HFFc6 (cell line): ENCODE results near the gene LITAFD. TPM values are rescaled to one million over a fixed set of nuclear protein-coding genes. Genes with fewer than 3 reads are reported as not detected.

ENCODE experiments used
- DNase-seq: peaks from one replicate; pipeline ENCODE4 v3.0.0-alpha.2; 2018
- H3K27ac Mint-ChIP-seq: 2 replicates; pipeline ENCODE4 v1.8.0; 2020; ENCODE audit warnings: mild to moderate bottlenecking, mixed read lengths
- H3K27me3 Mint-ChIP-seq: 2 replicates; pipeline ENCODE4 v1.8.0; 2021; ENCODE audit warnings: mild to moderate bottlenecking, moderate library complexity, mixed read lengths; ENCODE audit not compliant: insufficient read depth
- H3K36me3 Mint-ChIP-seq: 2 replicates; pipeline ENCODE4 v1.8.0; 2021; ENCODE audit warnings: low read depth, mixed read lengths
- H3K4me1 Mint-ChIP-seq: 2 replicates; pipeline ENCODE4 v1.8.0; 2020; ENCODE audit warnings: low read depth, mixed read lengths
- H3K4me3 Mint-ChIP-seq: 2 replicates; pipeline ENCODE4 v1.8.0; 2020; ENCODE audit warnings: mild to moderate bottlenecking, moderate library complexity, mixed read lengths
- H3K9me3 Mint-ChIP-seq: 2 replicates; pipeline ENCODE4 v1.8.0; 2020; ENCODE audit warnings: mild to moderate bottlenecking, mixed read lengths
- total RNA-seq, 6 experiments: library from RNA; stranded (reverse); fragmentation: NEBNext Ultra II Directional; extraction: Animal tissue kit (Norgen Biotek cat#: 25700); gene quantifications; 2 replicates in 1 of 6; 3 replicates in 5 of 6; pipeline ENCODE4 v1.2.3, GENCODE V29; 2021
- TF ChIP-seq, protein P1 (sequence below): fragments of 200-600 bp; sonication (generic); IDR thresholded peaks from 2 replicates; pipeline ENCODE4 v1.5.0; 2021; ENCODE audit warnings: antibody characterized with exemption, mild to moderate bottlenecking

Gene LITAFD
- total RNA-seq, 6 experiments from 2014 or later = not detected

DNA sequence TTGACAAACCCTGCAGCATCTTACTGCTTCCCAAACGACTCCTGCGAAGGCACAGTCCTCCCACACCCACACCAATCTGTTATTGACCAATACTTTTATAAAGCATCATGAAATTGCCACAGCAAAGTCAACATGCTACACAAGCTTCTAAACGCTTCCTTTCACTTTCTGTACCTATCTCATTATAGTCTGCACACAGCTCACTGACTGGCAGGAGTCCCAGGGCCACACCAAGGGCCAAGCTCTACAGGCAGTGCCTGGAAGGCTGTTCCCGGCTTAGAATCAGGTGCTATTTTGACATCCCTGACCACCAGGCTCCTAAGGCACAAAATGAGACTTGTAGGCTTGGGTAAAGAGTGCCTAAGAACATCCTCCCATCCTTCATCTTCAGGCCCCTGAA is 42.1 kb downstream of the LITAFD start:
- TF ChIP-seq, protein P1, sequence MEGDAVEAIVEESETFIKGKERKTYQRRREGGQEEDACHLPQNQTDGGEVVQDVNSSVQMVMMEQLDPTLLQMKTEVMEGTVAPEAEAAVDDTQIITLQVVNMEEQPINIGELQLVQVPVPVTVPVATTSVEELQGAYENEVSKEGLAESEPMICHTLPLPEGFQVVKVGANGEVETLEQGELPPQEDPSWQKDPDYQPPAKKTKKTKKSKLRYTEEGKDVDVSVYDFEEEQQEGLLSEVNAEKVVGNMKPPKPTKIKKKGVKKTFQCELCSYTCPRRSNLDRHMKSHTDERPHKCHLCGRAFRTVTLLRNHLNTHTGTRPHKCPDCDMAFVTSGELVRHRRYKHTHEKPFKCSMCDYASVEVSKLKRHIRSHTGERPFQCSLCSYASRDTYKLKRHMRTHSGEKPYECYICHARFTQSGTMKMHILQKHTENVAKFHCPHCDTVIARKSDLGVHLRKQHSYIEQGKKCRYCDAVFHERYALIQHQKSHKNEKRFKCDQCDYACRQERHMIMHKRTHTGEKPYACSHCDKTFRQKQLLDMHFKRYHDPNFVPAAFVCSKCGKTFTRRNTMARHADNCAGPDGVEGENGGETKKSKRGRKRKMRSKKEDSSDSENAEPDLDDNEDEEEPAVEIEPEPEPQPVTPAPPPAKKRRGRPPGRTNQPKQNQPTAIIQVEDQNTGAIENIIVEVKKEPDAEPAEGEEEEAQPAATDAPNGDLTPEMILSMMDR = no peak
- Mint-ChIP-seq H3K27ac (no peak overlapping the region), H3K4me3 (no peak overlapping the region), H3K27me3 (no peaks in the 10 kb centered on the region; the same call in 1 of the 2 replicates), H3K4me1 (peaks cover 20% of the 10 kb centered on the region), H3K36me3 (peaks cover 26% of the 10 kb centered on the region), H3K9me3 (no peaks in the 10 kb centered on the region)
- DNase-seq = no peak

DNA sequence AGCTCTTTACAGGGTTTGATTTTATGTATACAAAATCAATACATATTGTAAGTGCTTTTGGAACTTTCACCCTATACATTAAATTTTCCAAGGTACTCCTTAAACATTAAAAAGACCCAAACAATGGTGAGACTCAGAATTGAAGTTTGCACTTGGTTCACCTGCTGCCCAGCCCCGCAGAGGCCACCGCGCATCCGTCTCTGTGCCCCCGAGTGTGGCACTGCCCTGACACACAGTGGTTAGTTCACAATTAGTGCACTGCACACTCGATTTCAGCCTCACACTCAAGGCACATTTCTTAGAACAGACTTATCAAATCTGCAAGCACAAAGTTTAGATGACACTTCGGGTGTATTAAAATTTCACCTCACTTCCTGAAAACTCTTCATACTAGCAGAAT is 43.3 kb downstream of the LITAFD start:
- no peak overlapping the region for H3K4me3 Mint-ChIP-seq
- no peaks in the 10 kb centered on the region for H3K9me3 Mint-ChIP-seq
- H3K4me1 Mint-ChIP-seq = peaks cover 18% of the 10 kb centered on the region
- H3K27me3 Mint-ChIP-seq = no peaks in the 10 kb centered on the region; the same call in 1 of the 2 replicates
- H3K36me3 Mint-ChIP-seq = peaks cover 19% of the 10 kb centered on the region
- DNase-seq = no peak
- TF ChIP-seq, protein P1 = no peak
- no peak overlapping the region for H3K27ac Mint-ChIP-seq

GRCh38 chr16:8926827-8927226 is 44.7 kb downstream of the LITAFD start:
- Mint-ChIP-seq H3K27ac (no peak overlapping the region), H3K4me1 (peaks cover 10% of the 10 kb centered on the region; the same call in 1 of the 2 replicates), H3K4me3 (no peak overlapping the region), H3K36me3 (peaks cover 19% of the 10 kb centered on the region), H3K27me3 (no peaks in the 10 kb centered on the region; the same call in 1 of the 2 replicates), H3K9me3 (no peaks in the 10 kb centered on the region)
- DNase-seq = no peak
- TF ChIP-seq, protein P1 = no peak

DNA sequence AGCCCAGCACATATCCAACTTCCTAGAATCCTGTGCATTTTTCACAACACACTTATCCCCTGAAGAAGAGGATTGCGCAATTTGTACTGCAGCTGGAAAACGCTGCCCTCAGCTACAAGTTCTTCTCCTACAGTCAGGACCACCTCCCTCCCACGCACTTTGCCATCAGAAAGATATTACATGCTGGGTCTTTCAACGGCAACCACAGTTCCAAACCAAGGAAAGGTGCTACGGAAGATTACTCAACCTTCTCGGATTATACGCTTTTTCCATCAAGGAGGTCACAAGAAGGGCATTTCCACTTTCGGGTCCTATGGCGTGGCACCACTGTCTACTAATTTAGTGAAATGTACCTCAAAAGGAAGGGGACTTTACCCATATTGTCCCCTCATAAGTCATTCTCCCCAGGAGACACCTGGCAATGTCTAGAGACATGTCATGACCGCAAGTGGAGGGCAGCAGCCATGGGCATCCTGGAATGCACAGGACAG is 46.4 kb downstream of the LITAFD start:
- DNase-seq = no peak
- Mint-ChIP-seq H3K27ac (no peak overlapping the region), H3K27me3 (no peaks in the 10 kb centered on the region; the same call in 1 of the 2 replicates), H3K4me1 (peaks cover 14% of the 10 kb centered on the region; the same call in 1 of the 2 replicates), H3K9me3 (no peaks in the 10 kb centered on the region), H3K36me3 (peaks cover 19% of the 10 kb centered on the region), H3K4me3 (no peak overlapping the region)
- TF ChIP-seq, protein P1 = no peak

DNA sequence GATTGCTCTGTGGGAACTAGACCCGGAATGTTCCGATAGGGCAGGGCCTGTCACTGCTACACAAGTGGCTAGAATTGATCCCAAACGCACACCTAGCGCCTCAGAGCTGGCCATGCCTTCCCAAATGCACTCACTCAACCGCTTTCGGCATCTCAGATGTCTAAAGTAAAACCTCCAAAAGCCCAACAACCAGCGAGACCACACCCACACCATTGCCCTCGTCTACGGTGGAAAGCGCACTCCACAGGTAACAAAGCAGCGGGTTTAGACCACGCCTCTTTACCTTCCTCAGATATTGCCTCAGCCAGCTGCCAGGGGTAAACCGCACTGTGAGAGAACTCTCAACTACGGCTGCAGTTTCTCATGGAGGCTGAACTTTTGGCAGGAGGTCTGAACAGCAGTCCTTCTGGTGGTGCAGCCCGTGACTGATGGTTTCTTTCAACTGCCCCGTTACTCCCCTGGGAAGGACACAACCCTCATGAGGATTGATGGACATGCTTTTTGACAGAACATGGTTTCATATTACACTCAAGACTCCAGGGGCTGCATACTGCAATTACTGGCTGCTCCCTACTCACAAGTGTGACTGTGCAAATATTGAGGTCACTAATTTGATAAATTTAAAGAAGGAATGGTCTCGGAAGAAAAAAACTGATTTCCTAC is 47.1 kb downstream of the LITAFD start:
- Mint-ChIP-seq H3K36me3 (peaks cover 19% of the 10 kb centered on the region), H3K27ac (no peak overlapping the region), H3K4me1 (peaks cover 12% of the 10 kb centered on the region; the same call in 1 of the 2 replicates), H3K9me3 (no peaks in the 10 kb centered on the region), H3K4me3 (no peak overlapping the region), H3K27me3 (no peaks in the 10 kb centered on the region; the same call in 1 of the 2 replicates)
- TF ChIP-seq, protein P1 = no peak
- DNase-seq = no peak
